HEK293T (cell line): ENCODE results near the gene DDAH1.

Experiments
- FOXA1 ChIP-seq: fragments of 450-650 bp; IDR thresholded peaks from 2 replicates; pipeline ENCODE4 v1.6.1; 2016; ENCODE audit warnings: mild to moderate bottlenecking
- FOXK2 ChIP-seq: fragments of 450-650 bp; IDR thresholded peaks from 2 replicates; pipeline ENCODE4 v1.6.1; 2016; ENCODE audit warnings: mild to moderate bottlenecking
- HDGF ChIP-seq: fragments of 450-650 bp; IDR thresholded peaks from 2 replicates; pipeline ENCODE4 v1.6.1; 2017; ENCODE audit warnings: antibody characterized with exemption, borderline replicate concordance

DNA sequence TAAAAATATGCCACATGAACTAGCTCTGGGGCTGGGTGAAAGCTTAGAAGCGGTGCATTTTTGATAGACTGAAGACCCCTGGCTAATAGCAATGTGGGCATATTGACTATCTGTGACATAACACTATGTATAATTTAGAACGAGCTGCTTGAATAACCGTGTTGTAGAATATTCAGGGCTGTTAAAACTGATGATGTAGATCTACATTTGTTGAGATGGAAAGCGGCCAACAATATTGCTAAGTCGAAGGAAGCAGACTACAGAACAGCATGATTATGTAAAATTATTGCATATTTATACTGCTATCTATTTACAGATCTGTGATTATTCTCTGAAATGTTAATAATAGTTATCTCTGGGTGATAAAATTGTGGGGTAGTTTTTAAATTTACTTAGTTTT, 147.4 kb downstream of the DDAH1 start:
- no peak for TF ChIP-seq FOXK2
- TF ChIP-seq FOXA1, result no peak
- TF ChIP-seq HDGF, result no peak
